Testis (tissue), 3 donors: ENCODE measurements around the gene PHF23. TPM values are rescaled to one million over a fixed set of nuclear protein-coding genes. Genes with fewer than 3 reads are reported as not detected.

Source experiments
- DNase-seq: peaks from one replicate; pipeline ENCODE4 v3.0.0-alpha.2; 2019
- H3K27ac ChIP-seq, 2 donors: fragments of 200-600 bp; sonication (generic); one replicate each; pipeline ENCODE4 v1.5.1; 2019
- H3K27me3 ChIP-seq: fragments of 200-600 bp; sonication (generic); one replicate; pipeline ENCODE4 v1.5.1; 2019
- H3K36me3 ChIP-seq: fragments of 200-600 bp; sonication (generic); one replicate; pipeline ENCODE4 v1.5.1; 2017; ENCODE audit warnings: low read depth; ENCODE audit errors: missing control alignments
- H3K4me1 ChIP-seq: fragments of 200-600 bp; sonication (generic); one replicate; pipeline ENCODE4 v1.5.1; 2019
- H3K4me3 ChIP-seq, 2 donors: fragments of 200-600 bp; sonication (generic); one replicate each; pipeline ENCODE4 v1.5.1; 2017 to 2019
- H3K9me3 ChIP-seq: fragments of 200-600 bp; sonication (generic); one replicate; pipeline ENCODE4 v1.5.1; 2017
- POLR2A ChIP-seq: fragments of 450-650 bp; IDR thresholded peaks from one replicate; pipeline ENCODE4 v1.6.1; 2017; ENCODE audit warnings: antibody characterized with exemption, mild to moderate bottlenecking, moderate library complexity
- WGBS, 2 donors: methylation state at CpG; one replicate each; pipeline ENCODE4 v1.1.5; 2018; 5-methylcytosine and 5-hydroxymethylcytosine counted together
- intact Hi-C: fragments of 100-400 bp; cut with DNase I; formaldehyde crosslinking; loops from one replicate; pipeline ENCODE4 v1.15.1; 2023; ENCODE audit warnings: low total_unique reads
- polyA plus RNA-seq: library from polyadenylated mRNA; stranded (reverse); fragments of 350-450 nt; fragmentation: Illumina TruSeq; extraction: RNeasy Lipid Tissue Mini Kit (QIAGEN cat#74804); gene quantifications from one replicate; pipeline ENCODE4 v1.2.3, GENCODE V29; 2014; ENCODE audit warnings: low read depth, low replicate concordance; ENCODE audit not compliant: insufficient read depth
- total RNA-seq, 2 donors: library from RNA; depleted of rRNA; stranded (reverse); fragments of >200 nt; gene quantifications; one replicate each; pipeline ENCODE4 v1.2.3, GENCODE V29; 2016
- TF ChIP-seq, protein P1 (sequence below), 3 experiments: fragments of 450-650 bp in 2 of 3; fragments of 200-600 bp in 1 of 3; sonication (generic) in 1 of 3; IDR thresholded peaks; one replicate each; pipeline ENCODE4 v1.5.1; 2016 to 2019; ENCODE audit warnings: antibody characterized with exemption in 3 of 3, mild to moderate bottlenecking in 2 of 3, moderate library complexity in 1 of 3

Gene PHF23
- total and polyA plus RNA-seq, 3 donors from 2014 or later = 53.4 to 61.6 (median 54.9) TPM

DNA sequence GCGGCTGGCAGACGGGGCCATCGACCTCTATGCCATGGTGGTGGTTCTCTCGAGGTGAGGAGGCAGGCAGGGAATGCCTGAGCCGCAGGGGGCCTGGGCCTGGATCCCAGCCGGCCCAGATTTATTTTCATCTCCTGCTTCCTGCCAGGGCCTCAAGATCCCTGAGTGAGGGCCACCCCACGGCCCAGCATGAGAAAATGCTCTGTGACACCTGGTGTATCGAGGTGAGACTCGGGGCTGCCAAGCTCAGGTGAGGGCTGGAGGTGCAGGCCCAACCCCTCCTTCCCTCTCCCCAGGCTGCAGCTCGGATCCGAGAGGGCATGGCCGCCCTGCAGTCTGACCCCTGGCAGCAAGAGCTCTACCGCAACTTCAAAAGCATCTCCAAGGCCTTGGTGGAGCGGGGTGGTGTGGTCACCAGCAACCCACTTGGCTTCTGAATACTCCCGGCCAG, 14.6 kb downstream of the PHF23 start:
- TF ChIP-seq, protein P1, sequence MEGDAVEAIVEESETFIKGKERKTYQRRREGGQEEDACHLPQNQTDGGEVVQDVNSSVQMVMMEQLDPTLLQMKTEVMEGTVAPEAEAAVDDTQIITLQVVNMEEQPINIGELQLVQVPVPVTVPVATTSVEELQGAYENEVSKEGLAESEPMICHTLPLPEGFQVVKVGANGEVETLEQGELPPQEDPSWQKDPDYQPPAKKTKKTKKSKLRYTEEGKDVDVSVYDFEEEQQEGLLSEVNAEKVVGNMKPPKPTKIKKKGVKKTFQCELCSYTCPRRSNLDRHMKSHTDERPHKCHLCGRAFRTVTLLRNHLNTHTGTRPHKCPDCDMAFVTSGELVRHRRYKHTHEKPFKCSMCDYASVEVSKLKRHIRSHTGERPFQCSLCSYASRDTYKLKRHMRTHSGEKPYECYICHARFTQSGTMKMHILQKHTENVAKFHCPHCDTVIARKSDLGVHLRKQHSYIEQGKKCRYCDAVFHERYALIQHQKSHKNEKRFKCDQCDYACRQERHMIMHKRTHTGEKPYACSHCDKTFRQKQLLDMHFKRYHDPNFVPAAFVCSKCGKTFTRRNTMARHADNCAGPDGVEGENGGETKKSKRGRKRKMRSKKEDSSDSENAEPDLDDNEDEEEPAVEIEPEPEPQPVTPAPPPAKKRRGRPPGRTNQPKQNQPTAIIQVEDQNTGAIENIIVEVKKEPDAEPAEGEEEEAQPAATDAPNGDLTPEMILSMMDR (IDR thresholded peaks at IDR 0.05) = no peak
- no peak for TF ChIP-seq POLR2A
- intact Hi-C loops = no loop called here
- WGBS, 2 donors = 71 to 84% methylated on average over 12 to 15 of the region's 15 CpGs
- Histone ChIP-seq H3K27ac (no peak overlapping the region), H3K4me1 (peaks cover 9% of the 10 kb centered on the region), H3K4me3 (no peak overlapping the region), H3K9me3 (no peaks in the 10 kb centered on the region), H3K27me3 (no peaks in the 10 kb centered on the region), H3K36me3 (no peaks in the 10 kb centered on the region)
- no peak for DNase-seq

DNA sequence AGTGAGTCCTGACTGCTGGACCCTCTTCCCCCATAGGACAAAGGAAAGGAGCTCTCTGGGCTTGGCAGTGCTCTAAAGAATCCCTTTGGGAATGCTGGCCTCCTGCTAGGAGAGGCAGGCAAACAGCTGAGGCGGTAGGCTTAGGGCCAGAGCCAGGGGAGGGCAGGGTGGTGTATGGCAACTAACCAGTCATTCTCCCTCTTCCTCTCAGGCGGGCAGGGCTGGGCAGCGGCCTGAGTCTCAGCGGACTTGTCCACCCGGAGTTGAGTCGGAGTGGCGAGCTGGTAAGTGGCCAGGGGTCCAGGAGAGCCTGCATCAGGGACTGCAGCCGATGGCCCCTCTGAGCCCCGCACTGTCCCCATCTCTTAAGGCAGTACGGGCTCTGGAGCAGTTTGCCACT, 15.1 kb downstream of the PHF23 start:
- Histone ChIP-seq H3K36me3 (no peaks in the 10 kb centered on the region), H3K9me3 (no peaks in the 10 kb centered on the region), H3K27ac (no peak overlapping the region), H3K4me1 (peaks cover 13% of the 10 kb centered on the region), H3K4me3 (no peak overlapping the region), H3K27me3 (no peaks in the 10 kb centered on the region)
- WGBS, 2 donors = 68 to 75% methylated on average over 2 to 10 of the region's 10 CpGs
- DNase-seq = no peak
- no peak for TF ChIP-seq POLR2A
- TF ChIP-seq, protein P1 (IDR thresholded peaks at IDR 0.05) = no peak
- intact Hi-C loops = no loop called here

DNA sequence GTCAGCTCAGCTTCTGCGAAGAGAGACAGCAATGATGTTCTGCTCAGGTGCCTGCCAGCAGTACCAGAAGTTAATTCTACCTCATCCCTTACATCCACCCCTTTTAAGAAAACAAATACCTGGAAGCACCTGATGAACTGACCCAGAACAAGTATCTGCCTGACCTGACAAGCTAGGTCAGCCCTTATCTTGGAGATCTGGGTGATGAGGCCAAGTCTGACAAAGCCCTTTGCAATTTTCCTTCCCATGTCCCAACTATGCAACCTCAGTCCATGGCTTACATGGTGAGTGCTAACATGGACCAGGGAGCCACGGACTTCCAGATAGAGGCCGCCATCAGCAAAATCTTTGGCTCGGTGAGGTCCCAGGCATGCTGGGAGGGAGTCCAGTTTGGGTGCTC, 15.9 kb downstream of the PHF23 start:
- H3K36me3 ChIP-seq = no peaks in the 10 kb centered on the region

DNA sequence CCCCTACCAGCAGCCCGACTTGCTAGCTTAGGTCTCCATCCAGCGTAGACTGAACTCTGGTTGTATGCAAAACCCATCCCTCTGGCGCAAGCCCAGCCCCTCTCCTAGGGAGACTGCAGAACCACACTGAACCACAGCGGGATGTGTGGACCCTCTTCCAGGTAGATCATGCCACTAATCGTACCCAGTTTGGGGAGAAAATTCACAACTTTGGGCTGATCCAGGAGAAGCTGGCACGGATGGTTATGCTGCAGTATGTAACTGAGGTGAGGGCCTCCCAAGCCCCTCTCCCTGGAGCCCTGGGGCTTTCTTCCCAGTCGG, 16.3 kb downstream of the PHF23 start:
- TF ChIP-seq POLR2A = no peak
- TF ChIP-seq, protein P1 (IDR thresholded peaks at IDR 0.05) = peak in 1 of 3 experiments; percentile 3
- intact Hi-C loops = no loop called here
- H3K9me3 ChIP-seq = no peaks in the 10 kb centered on the region
- H3K27ac ChIP-seq = no peak overlapping the region
- no peaks in the 10 kb centered on the region for H3K27me3 ChIP-seq
- DNase-seq = no peak
- peaks cover 17% of the 10 kb centered on the region for H3K4me1 ChIP-seq
- H3K36me3 ChIP-seq = no peaks in the 10 kb centered on the region
- WGBS, 2 donors = 78 to 79% methylated on average over 4 to 7 of the region's 7 CpGs
- H3K4me3 ChIP-seq = no peak overlapping the region

More for the DNA sequence above, 15.9 kb downstream of the PHF23 start:
- intact Hi-C loops = no loop called here
- Histone ChIP-seq H3K9me3 (no peaks in the 10 kb centered on the region), H3K4me3 (no peak overlapping the region), H3K4me1 (peaks cover 17% of the 10 kb centered on the region), H3K27me3 (no peaks in the 10 kb centered on the region), H3K27ac (no peak overlapping the region)
- 83 to 100% methylated on average over 3 to 4 of the region's 4 CpGs for WGBS, 2 donors
- no peak for DNase-seq
- TF ChIP-seq POLR2A = no peak
- TF ChIP-seq, protein P1 (IDR thresholded peaks at IDR 0.05) = no peak
